SK-N-SH (cell line): Measurements from ENCODE around the gene PRAMEF17. TPM values are rescaled to one million over a fixed set of nuclear protein-coding genes. Genes with fewer than 3 reads are reported as not detected.
"Not testable (repeated sequence)": the region's sequence is repeated elsewhere in the genome, so short reads cannot be mapped to it uniquely, and the experiment has no call there.

Source experiments
- CTCF ChIA-PET: fragments of 300-600, 350-600 bp; formaldehyde crosslinking; extraction: SDS; loops from one replicate; lab custom pipeline; 2021; lab: Yijun Ruan, JAX
- POLR2A ChIA-PET: fragments of 350-600 bp; sonication (Branson Sonifier 250); formaldehyde crosslinking; extraction: SDS; loops from one replicate; lab custom pipeline; 2020; ENCODE audit warnings: antibody characterized with exemption, inconsistent platforms; lab: Yijun Ruan, JAX
- DNase-seq: peaks from one replicate; pipeline ENCODE4 v3.0.0; 2012
- H2AFZ ChIP-seq: fragments of 200-600 bp; sonication (generic); 2 replicates; pipeline ENCODE4 v1.8.1; 2016; ENCODE audit warnings: antibody characterized with exemption, mild to moderate bottlenecking, low read depth
- H3F3A ChIP-seq: fragments of 200-600 bp; sonication (generic); replicated peaks from 2 replicates; pipeline ENCODE3; 2016; ENCODE audit warnings: antibody characterized with exemption, mild to moderate bottlenecking; ENCODE audit not compliant: insufficient read depth
- H3K27ac ChIP-seq, 2 experiments: fragments of 200-500 bp in 1 of 2; fragments of 200-600 bp in 1 of 2; sonication (Bioruptor generic) in 1 of 2; sonication (generic), shearing (Covaris generic) in 1 of 2; 2 replicates each; pipeline versions ENCODE4 v1.5.1 to v1.6.1; 2014 to 2016; ENCODE audit warnings: low read depth in 2 of 2, inconsistent platforms in 1 of 2, low read length in 1 of 2, mild to moderate bottlenecking in 1 of 2, mixed read lengths in 1 of 2
- H3K27me3 ChIP-seq: fragments of 200-600 bp; sonication (generic), shearing (Covaris generic); 2 replicates; pipeline ENCODE4 v1.6.1; 2016; ENCODE audit warnings: mixed run types; ENCODE audit not compliant: insufficient read depth
- H3K36me3 ChIP-seq, 2 experiments: fragments of 200-500 bp in 1 of 2; fragments of 200-600 bp in 1 of 2; sonication (Bioruptor generic) in 1 of 2; sonication (generic) in 1 of 2; replicated peaks in 1 of 2; 2 replicates each; pipeline versions ENCODE3 to v1.5.1; 2014 to 2016; ENCODE audit warnings: low read length in 1 of 2, mild to moderate bottlenecking in 1 of 2; ENCODE audit not compliant: insufficient read depth in 2 of 2, control insufficient read depth in 1 of 2
- H3K4me1 ChIP-seq, 2 experiments: fragments of 200-500 bp in 1 of 2; fragments of 200-600 bp in 1 of 2; sonication (Bioruptor generic) in 1 of 2; sonication (generic), shearing (Covaris generic) in 1 of 2; 2 replicates each; pipeline versions ENCODE4 v1.5.1 to v1.6.1; 2014 to 2016; ENCODE audit warnings: low read depth in 1 of 2, low read length in 1 of 2, mixed run types in 1 of 2; ENCODE audit not compliant: insufficient read depth in 2 of 2, control insufficient read depth in 1 of 2
- H3K4me2 ChIP-seq: fragments of 200-600 bp; sonication (generic), shearing (Covaris generic); 2 replicates; pipeline ENCODE4 v1.6.1; 2017; ENCODE audit warnings: mixed run types
- H3K4me3 ChIP-seq, 2 experiments: fragments of 200-500 bp in 1 of 2; fragments of 200-600 bp in 1 of 2; sonication (Bioruptor generic) in 1 of 2; sonication (generic), shearing (Covaris generic) in 1 of 2; 2 replicates each; pipeline versions ENCODE4 v1.5.1 to v1.8.1; 2014 to 2016; ENCODE audit warnings: low read depth in 2 of 2, inconsistent platforms in 1 of 2, low read length in 1 of 2, mild to moderate bottlenecking in 1 of 2, mixed read lengths in 1 of 2, moderate library complexity in 1 of 2
- H3K79me2 ChIP-seq: fragments of 200-600 bp; sonication (generic); 2 replicates; pipeline ENCODE4 v1.8.1; 2017; ENCODE audit warnings: mild to moderate bottlenecking; ENCODE audit not compliant: insufficient read depth
- H3K9ac ChIP-seq: fragments of 200-600 bp; sonication (generic); 2 replicates; pipeline ENCODE4 v1.6.1; 2017; ENCODE audit warnings: mixed run types
- H3K9me2 ChIP-seq: fragments of 200-600 bp; sonication (generic); 2 replicates; pipeline ENCODE4 v1.6.1; 2017; ENCODE audit warnings: mixed run types
- H3K9me3 ChIP-seq: fragments of 200-600 bp; sonication (generic); 2 replicates; pipeline ENCODE4 v1.6.1; 2017; ENCODE audit warnings: mixed run types, mild to moderate bottlenecking, moderate library complexity
- H4K20me1 ChIP-seq: fragments of 200-600 bp; sonication (generic); 2 replicates; pipeline ENCODE4 v1.6.1; 2017; ENCODE audit warnings: mild to moderate bottlenecking, mixed run types; ENCODE audit not compliant: insufficient read depth
- CHD2 ChIP-seq: fragments of 150-350 bp; IDR thresholded peaks from 2 replicates; pipeline ENCODE4 v1.6.1; 2018; ENCODE audit warnings: low read length; ENCODE audit not compliant: partially characterized antibody
- FOXJ3 ChIP-seq: sonication (generic); formaldehyde crosslinking; IDR thresholded peaks from 2 replicates; pipeline ENCODE4 v1.5.1; 2020; ENCODE audit warnings: mild to moderate bottlenecking, missing genetic modification reagents
- GABPA ChIP-seq: IDR thresholded peaks from 2 replicates; pipeline ENCODE4 v1.4.0; 2012; ENCODE audit warnings: low read depth, mild to moderate bottlenecking
- JUND ChIP-seq: IDR thresholded peaks from 2 replicates; pipeline ENCODE4 v1.4.0; 2012
- MAX ChIP-seq: IDR thresholded peaks from 2 replicates; pipeline ENCODE4 v1.4.0; 2012; ENCODE audit warnings: low read depth
- MEF2A ChIP-seq: IDR thresholded peaks from 2 replicates; pipeline ENCODE4 v1.4.0; 2012; ENCODE audit warnings: low read depth, borderline replicate concordance
- NFIC ChIP-seq: IDR thresholded peaks from 2 replicates; pipeline ENCODE4 v1.4.0; 2012; ENCODE audit warnings: borderline replicate concordance
- POLR2AphosphoS5 ChIP-seq: IDR thresholded peaks from 2 replicates; pipeline ENCODE4 v1.6.1; 2012; ENCODE audit warnings: low read depth, low read length
- RAD21 ChIP-seq: IDR thresholded peaks from 2 replicates; pipeline ENCODE4 v1.6.1; 2012; ENCODE audit warnings: mild to moderate bottlenecking, low read length
- RFX5 ChIP-seq: IDR thresholded peaks from 2 replicates; pipeline ENCODE4 v1.6.1; 2012; ENCODE audit warnings: mild to moderate bottlenecking, improper control_type of control experiment, low read length
- SIN3A ChIP-seq: IDR thresholded peaks from 2 replicates; pipeline ENCODE4 v1.6.1; 2012; ENCODE audit warnings: low read depth, mild to moderate bottlenecking, low read length, moderate library complexity, borderline replicate concordance
- SMC3 ChIP-seq: IDR thresholded peaks from 2 replicates; pipeline ENCODE4 v1.6.1; 2012; ENCODE audit warnings: low read depth, low read length, improper control_type of control experiment
- TAF1 ChIP-seq: IDR thresholded peaks from 2 replicates; pipeline ENCODE4 v1.6.1; 2012; ENCODE audit warnings: low read depth, mild to moderate bottlenecking, low read length, moderate library complexity, borderline replicate concordance
- TEAD4 ChIP-seq: IDR thresholded peaks from 2 replicates; pipeline ENCODE4 v1.4.0; 2012; ENCODE audit warnings: mild to moderate bottlenecking, borderline replicate concordance; ENCODE audit not compliant: insufficient read depth
- WGBS: methylation state at CpG from one replicate; pipeline ENCODE4 v1.1.6; 2017; ENCODE audit warnings: low lambda C conversion rate; 5-methylcytosine and 5-hydroxymethylcytosine counted together
- polyA plus RNA-seq, 3 experiments: library from polyadenylated mRNA; depleted of rRNA; stranded (reverse); fragments of >200 nt; gene quantifications; 2 replicates each; pipeline ENCODE4 v1.2.3, GENCODE V29; 2012
- TF ChIP-seq, protein P1 (sequence below): IDR thresholded peaks from 2 replicates; pipeline ENCODE4; 2012

Gene PRAMEF17
- polyA plus RNA-seq, 1 of the 3 experiments (the other 2 are of a cell fraction), result not detected

DNA sequence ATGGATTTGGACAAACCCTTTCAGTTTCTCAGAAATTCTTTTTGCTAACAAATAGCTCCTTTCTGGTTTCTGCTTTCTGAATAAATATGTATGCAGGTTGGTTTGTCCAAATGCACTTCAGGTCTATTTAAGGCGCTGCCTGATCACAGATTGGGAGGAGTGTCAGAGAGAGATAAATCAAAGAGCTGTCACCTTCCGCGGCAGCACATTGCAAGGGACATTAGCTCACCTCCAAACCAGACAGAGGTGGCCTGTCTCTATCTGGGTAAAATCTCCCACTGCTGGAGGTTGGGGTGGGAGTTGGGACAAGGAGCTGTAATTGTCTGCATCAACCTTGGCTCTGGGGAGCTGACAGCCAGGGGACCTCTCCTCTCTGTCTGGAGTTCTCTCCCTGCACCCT, 46.0 kb downstream of the PRAMEF17 start:
- WGBS, result 1% methylated on average over 3 of the region's 3 CpGs
- ChIA-PET CTCF (interaction anchor here (0.7 to 1.2 kb wide), 3 partner anchors 12 to 309 kb away, joined by 3 to 4 read pairs (median 3); no protein-coding TSS in a partner anchor), POLR2A (no interaction called here)

DNA sequence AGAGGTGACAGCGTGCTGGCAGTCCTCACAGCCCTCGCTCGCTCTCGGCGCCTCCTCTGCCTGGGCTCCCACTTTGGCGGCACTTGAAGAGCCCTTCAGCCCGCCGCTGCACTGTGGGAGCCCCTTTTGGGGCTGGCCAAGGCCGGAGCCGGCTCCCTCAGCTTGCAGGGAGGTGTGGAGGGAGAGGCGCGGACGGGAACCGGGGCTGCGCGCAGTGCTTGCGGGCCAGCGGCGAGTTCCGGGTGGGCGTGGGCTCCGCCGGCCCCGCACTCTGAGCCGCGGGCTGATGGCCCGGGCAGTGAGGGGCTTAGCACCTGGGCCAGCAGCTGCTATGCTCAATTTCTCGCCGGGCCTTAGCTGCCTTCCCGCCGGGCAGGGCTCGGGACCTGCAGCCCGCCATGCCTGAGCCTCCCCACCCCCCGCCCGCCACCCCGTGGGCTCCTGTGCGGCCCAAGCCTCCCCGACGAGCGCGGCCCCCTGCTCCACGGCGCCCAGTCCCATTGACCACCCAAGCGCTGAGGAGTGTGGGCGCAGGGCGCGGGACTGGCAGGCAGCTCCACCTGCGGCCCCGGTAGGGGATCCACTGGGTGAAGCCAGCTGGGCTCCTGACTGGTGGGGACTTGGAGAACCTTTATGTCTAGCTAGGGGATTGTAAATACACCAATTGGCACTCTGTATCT, 49.8 kb downstream of the PRAMEF17 start:
- POLR2A ChIA-PET, CTCF ChIA-PET: not testable (repeated sequence)

More for the DNA sequence above, 46.0 kb downstream of the PRAMEF17 start:
- Histone ChIP-seq H3K4me2 (no peak overlapping the region), H3K4me1 (no peaks in the 10 kb centered on the region), H3K4me3 (no peak overlapping the region), H3K9me3 (no peaks in the 10 kb centered on the region), H3K79me2 (no peaks in the 10 kb centered on the region), H4K20me1 (no peaks in the 10 kb centered on the region), H3K27me3 (peaks cover 8% of the 10 kb centered on the region; the same call in 1 of the 2 replicates), H3K9me2 (no peaks in the 10 kb centered on the region), H3F3A (no peaks in the 10 kb centered on the region), H3K9ac (no peak overlapping the region), H2AFZ (no peak overlapping the region), H3K27ac (no peak overlapping the region), H3K36me3 (no peaks in the 10 kb centered on the region)
- no peak for TF ChIP-seq POLR2AphosphoS5
- no peak for TF ChIP-seq SMC3
- TF ChIP-seq CHD2, result no peak
- no peak for TF ChIP-seq RFX5
- no peak for TF ChIP-seq SIN3A
- no peak for TF ChIP-seq TAF1
- TF ChIP-seq, protein P1, sequence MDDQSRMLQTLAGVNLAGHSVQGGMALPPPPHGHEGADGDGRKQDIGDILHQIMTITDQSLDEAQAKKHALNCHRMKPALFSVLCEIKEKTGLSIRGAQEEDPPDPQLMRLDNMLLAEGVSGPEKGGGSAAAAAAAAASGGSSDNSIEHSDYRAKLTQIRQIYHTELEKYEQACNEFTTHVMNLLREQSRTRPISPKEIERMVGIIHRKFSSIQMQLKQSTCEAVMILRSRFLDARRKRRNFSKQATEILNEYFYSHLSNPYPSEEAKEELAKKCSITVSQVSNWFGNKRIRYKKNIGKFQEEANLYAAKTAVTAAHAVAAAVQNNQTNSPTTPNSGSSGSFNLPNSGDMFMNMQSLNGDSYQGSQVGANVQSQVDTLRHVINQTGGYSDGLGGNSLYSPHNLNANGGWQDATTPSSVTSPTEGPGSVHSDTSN, result no peak
- TF ChIP-seq GABPA, result no peak
- TF ChIP-seq JUND, result no peak
- TF ChIP-seq RAD21, result no peak
- no peak for TF ChIP-seq TEAD4
- TF ChIP-seq NFIC, result no peak
- no peak for TF ChIP-seq FOXJ3 (CRISPR knock-in tag)
- no peak for TF ChIP-seq MAX
- no peak for TF ChIP-seq MEF2A
- no peak for DNase-seq

More for the DNA sequence above, 49.8 kb downstream of the PRAMEF17 start:
- H2AFZ ChIP-seq, H4K20me1 ChIP-seq, H3K36me3 ChIP-seq, DNase-seq, H3K9me2 ChIP-seq, H3K4me2 ChIP-seq, H3K4me1 ChIP-seq, H3K27ac ChIP-seq, H3K9ac ChIP-seq, H3F3A ChIP-seq, H3K4me3 ChIP-seq, H3K27me3 ChIP-seq, H3K9me3 ChIP-seq, H3K79me2 ChIP-seq: not testable (repeated sequence)
- WGBS, result 28% methylated on average over 19 of the region's 49 CpGs

Other genes with a start within 250 kb of the PRAMEF17 start
- not detected in 2 replicates for gene PRAMEF26, start 233.6 kb upstream of the PRAMEF17 start, polyA plus RNA-seq (2012; rRNA removed)
- not detected in 2 replicates for gene HNRNPCL4, start 224.0 kb upstream of the PRAMEF17 start, polyA plus RNA-seq (2012; rRNA removed)
- not detected in 2 replicates for gene PRAMEF9, start 217.8 kb upstream of the PRAMEF17 start, polyA plus RNA-seq (2012; rRNA removed)
- gene PRAMEF13, start 188.2 kb upstream of the PRAMEF17 start, polyA plus RNA-seq (2012; rRNA removed), result not detected in 2 replicates
- gene PRAMEF18, start 163.5 kb upstream of the PRAMEF17 start, polyA plus RNA-seq (2012; rRNA removed), result not detected in 2 replicates
- gene PRAMEF5, start 135.4 kb upstream of the PRAMEF17 start, polyA plus RNA-seq (2012; rRNA removed), result not detected in 2 replicates
- not detected in 2 replicates for gene PRAMEF8, start 104.5 kb upstream of the PRAMEF17 start, polyA plus RNA-seq (2012; rRNA removed)
- gene PRAMEF33, start 86.1 kb upstream of the PRAMEF17 start, polyA plus RNA-seq (2012; rRNA removed), result not detected in 2 replicates
- not detected in 2 replicates for gene PRAMEF15, start 74.1 kb upstream of the PRAMEF17 start, polyA plus RNA-seq (2012; rRNA removed)
- gene PRAMEF14, start 42.5 kb upstream of the PRAMEF17 start, polyA plus RNA-seq (2012; rRNA removed), result not detected in 2 replicates
- gene PRAMEF19, start 17.7 kb upstream of the PRAMEF17 start, polyA plus RNA-seq (2012; rRNA removed), result not detected in 2 replicates
- not detected in 2 replicates for gene PRAMEF20, start 20.8 kb downstream of the PRAMEF17 start, polyA plus RNA-seq (2012; rRNA removed)
- 0.02 TPM in 1 of 2 replicates, not detected in the other for gene LRRC38, start 124.4 kb downstream of the PRAMEF17 start, polyA plus RNA-seq (2012; rRNA removed)
- not detected in 2 replicates for gene PDPN, start 194.2 kb downstream of the PRAMEF17 start, polyA plus RNA-seq (2012; rRNA removed)